ENCODE measurements around the gene RNF144A.

RNF144A gene

DNA sequence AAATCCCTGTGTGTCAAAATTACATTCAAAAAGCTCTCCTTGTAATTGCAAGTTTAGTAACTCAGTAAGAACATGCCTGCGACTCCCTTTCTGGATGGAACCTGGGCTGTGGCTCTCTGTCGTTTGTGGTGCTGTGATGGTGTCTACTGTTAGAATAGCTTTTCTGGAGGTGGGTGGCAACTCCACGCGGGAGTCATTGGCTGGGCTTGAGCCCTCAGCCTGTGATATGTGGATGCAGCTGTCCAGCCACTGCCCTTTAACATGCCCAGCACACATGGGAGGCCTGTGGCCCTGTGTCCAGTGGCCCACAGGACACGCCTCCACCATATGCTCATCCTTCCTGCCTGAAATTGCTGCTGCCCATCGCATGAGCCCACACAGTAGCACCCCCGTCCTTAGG, 124.2 kb downstream of the RNF144A start:
- no peak for DNase-seq

DNA sequence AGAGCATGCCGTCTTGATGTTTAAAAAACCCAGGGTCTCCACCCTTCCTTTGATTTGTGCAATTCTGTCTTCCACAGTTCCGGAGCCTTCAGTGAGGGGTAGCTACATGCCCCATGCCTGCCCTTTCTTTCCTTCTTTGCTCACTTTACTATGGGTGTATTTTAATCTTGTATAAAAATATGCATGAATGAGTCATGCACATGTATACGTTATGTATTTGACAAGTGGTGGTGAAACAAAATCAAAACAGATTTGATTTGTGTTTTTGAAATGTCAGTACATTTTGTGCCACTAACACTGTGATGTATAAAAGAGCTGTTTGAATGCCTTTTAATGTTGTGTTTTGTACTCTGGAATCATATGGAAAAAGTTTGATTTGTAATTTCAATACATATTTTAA, 126.5 kb downstream of the RNF144A start:
- no peak for DNase-seq

- DNase-seq = peak in 40 of 56 donors; percentile 6 to 81 (median 40)
Observed at GRCh38 chr2:7044253-7045250, 127.3 kb downstream of the RNF144A start.

GRCh38 chr2:7045601-7046590, 128.7 kb downstream of the RNF144A start:
- DNase-seq = no peak

GRCh38 chr2:7047661-7048060, 130.4 kb downstream of the RNF144A start:
- DNase-seq = no peak

DNA sequence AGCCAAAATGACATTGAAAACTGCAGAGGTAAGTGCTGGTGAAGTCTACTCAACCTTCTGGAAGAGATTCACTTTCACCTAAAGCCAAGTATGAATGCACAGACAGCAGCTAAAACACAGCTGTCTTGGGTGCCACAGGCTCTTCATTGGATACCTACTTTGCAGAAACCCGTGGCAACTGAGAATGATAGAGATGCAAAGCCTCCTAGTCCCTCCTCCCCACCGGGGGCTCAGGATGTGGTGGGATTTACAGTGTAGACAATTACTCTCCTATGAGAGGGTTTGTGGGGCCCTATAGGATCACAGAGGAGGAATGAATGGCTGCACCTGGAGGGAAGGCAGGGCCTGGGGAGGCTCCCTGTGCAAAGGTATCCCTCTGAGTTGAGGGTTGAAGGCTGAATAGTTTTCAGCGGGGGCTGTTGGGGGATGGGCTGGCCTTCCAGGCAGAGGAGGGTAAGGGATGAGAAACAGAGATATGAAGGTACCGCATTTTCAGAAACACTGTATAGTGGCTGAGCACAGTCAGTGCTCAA, 131.6 kb downstream of the RNF144A start:
- no peak for DNase-seq

GRCh38 chr2:7052404-7052803, 135.2 kb downstream of the RNF144A start:
- no peak for DNase-seq

DNA sequence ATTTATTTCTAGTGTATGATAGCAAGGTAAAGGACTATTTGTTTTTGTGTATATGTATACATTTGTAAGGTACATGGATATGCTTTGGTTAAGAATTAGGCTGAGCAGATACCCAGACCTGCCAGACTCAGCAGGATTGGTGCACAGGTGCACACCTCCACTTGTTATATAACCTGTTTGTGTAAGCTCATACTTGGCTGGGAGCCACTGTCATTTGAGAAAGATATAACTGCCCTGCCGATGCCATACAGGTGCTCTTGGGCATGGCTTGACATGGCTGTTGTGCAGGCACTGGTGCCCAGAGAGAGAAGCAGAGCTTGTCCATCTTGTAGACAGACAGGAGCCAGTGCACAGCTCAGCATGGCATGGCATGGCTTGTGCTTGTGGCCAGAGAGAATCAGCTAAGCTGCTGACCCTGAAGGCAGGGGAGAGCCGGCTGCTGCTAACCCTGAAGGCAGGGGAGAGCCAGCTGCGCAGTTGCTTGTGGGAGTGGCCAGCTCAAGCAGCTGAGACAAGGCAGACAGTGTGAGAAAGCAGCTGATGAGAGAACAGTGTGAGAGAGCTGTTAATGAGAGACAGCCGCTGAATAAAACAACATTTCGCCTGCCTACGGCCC, 136.5 kb downstream of the RNF144A start:
- DNase-seq = peak in 29 of 56 donors; percentile 8 to 65 (median 19)

GRCh38 chr2:7057865-7058400, 140.7 kb downstream of the RNF144A start:
- DNase-seq = no peak

- DNase-seq = no peak
Observed at GRCh38 chr2:7060156-7060555, 142.9 kb downstream of the RNF144A start.

DNA sequence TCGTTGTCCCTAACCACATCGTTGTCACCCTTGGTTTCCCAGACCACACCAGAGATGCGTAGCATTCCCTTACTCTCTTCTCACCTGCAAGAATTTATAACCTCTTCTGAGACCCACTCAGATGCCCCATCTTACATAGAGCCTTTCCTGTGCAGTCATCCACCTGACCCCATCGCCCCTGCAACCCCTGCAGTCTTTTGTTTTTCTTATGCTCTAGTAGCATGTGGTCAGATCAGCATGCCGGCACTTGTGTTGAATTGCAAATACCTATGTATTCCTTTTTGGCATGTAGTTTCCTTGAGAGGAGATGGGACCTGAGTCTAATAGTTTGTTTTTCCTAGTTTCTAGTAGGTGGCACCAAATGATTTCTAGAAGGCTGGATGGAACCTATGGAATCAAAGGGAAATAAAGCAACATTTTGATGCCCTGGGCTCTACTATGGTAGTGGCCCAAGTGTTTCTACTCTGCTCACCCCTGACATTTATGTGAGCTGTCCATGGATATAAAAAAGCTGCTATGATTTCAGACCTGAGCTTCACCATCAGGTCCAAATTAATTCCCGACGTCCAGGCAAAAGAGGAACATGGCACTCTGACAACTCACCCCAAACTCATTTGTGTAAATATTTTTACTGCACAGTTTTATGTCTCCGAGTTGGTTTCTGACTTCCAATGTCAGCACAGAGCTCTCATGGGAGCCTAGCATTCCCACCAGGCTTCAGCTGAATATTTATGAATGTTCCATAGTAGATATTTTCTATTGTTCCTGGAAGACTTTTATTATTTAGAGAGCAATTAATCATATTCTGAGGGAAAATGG, 143.6 kb downstream of the RNF144A start:
- DNase-seq = no peak

DNA sequence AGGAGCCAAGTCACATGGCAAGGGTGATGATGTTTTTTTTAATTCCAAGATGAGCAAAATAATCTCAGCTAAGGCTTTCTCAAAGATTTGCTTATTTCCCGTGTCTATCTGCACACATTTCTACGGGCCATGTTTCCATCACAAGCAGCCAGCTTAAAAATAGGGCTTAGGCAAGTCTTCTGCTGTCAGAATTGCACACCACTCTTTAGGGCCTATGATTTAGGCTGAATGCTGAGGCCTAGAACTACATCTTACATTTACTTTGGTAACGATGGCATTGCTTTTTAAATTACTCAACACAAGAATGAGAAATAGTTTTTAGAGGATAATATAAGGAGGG, 144.2 kb downstream of the RNF144A start:
- DNase-seq = no peak

DNA sequence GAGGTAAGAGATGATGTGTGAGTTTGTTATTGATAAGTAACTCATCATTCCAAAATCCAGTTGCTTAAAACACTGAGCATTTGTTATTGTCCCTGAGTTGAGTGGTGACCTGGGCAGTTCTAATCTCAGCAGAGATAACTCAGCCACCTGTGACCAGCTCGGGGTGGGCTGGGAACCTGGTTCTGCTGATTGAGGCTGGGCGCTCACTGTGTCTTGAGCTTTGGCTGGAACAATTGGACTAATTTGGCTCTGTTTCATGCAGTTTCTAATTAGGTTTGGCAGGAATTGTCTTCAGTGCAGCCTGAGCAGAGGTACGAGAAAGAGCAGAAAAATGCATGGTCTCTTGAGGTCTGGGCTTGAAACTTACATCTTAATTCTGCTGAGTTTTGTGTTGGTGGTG, 144.7 kb downstream of the RNF144A start:
- DNase-seq = no peak

DNA sequence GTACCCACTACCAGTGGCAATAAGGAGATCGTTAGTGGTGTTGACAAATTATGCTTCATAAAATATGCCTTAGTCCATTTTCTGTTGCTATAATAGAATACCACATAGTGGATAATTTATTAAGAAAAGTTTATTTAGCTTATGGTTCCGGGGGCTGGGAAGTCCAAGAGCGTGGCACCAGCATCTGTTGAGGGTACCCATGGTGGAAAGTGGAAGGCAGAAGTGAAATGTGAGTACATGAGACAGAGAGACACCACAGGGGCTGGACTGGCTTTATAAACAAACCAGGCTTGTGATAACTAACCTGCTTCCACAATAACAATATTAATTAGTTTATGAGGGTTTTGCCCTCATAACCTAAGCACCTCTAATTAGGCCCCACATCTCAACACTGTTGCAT, 146.6 kb downstream of the RNF144A start:
- DNase-seq = no peak

GRCh38 chr2:7068457-7068856, 151.2 kb downstream of the RNF144A start:
- DNase-seq = no peak

DNA sequence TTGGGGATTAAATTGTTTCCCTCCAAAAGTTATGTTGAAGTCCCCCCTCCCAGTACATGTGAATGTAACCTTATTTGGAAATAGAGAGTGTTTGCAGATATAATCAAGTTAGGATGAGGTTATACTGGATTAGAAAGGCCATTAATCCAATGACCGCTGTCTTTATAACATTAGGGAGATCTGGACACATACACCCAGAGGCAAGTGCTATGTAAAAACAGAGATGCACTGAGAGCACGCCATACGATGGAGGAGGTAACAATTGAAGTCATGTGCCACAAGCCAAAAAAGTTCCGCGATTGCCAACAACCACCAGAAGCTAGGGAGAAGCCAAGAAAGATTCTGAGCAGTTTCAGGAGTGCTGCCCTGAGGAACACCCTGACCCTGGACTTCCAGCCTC, 153.3 kb downstream of the RNF144A start:
- DNase-seq = no peak

DNA sequence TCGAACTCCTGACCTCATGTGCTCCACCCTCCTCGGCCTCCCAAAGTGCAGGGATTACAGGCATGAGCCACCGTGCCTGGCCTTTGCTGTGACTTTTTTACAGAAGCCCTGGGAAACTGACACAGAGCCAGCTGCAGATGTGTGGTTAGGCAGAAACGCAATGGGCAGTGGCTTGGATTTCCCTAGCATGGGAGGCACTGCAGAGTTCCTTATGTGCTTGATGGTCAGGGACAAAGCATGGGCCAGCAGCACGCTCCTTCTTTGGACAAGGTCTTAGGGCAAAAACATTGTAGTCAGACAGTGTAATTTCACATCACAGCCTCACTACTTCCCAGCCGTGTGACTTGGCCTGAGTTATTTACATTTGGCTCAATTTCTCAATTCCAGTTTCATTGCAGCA, 153.9 kb downstream of the RNF144A start:
- no peak for DNase-seq

- no peak for DNase-seq
Observed at GRCh38 chr2:7071916-7072556, 154.8 kb downstream of the RNF144A start.

GRCh38 chr2:7073901-7074300, 156.7 kb downstream of the RNF144A start:
- DNase-seq = no peak

DNA sequence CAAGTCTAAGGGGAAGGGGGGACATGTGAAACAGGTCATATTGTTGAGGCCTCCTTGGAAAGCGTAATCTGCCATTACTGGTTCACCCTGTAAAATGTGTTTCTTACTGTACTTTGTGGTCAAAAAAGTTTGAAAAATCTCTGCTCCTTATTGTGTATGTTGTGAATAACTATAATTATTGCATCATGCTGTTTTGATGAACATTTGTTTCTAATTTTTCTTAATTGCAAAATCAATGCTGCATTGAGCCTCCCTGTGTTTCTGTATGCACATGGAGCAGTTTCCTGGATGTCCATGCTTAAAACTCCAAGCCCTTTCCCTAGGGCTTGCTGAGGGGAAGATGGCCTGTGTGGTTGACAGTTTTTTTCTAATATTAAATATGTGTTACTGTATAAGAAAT, 158.6 kb downstream of the RNF144A start:
- no peak for DNase-seq

Data from amygdala (tissue), 56 donors.